ENCODE results near the gene CAPS.
"Not testable (repeated sequence)": the region's sequence is repeated elsewhere in the genome, so short reads cannot be mapped to it uniquely, and the experiment has no call there.

The CAPS gene

DNA sequence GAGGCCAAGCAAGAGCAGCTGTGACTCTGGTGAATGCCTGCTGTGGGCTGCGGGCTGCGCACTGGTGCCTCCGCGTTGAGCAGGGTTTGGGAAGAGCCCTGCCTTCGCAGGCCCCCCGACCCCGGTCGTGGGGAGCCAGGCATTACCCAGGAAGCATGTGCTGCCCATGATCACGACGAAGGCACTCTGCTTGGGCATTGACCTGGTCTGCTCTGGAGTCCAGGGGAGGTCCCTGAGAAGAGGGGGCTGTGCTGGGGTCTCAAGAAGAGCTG lies 44.7 kb downstream of the CAPS start:
- FAIRE-seq, result no peak

GRCh38 chr19:5959260-5960004 lies 45.4 kb downstream of the CAPS start:
- no peak for FAIRE-seq

GRCh38 chr19:5960005-5961001 lies 46.2 kb downstream of the CAPS start:
- no peak for FAIRE-seq

- not testable (repeated sequence) for FAIRE-seq
Measured at GRCh38 chr19:5961641-5961968, 47.6 kb downstream of the CAPS start.

GRCh38 chr19:5961969-5962945 lies 48.2 kb downstream of the CAPS start:
- FAIRE-seq, result no peak

- not testable (repeated sequence) for FAIRE-seq
Measured at GRCh38 chr19:5963259-5963658, 49.2 kb downstream of the CAPS start.

GRCh38 chr19:5963855-5964254 lies 49.8 kb downstream of the CAPS start:
- no peak for FAIRE-seq

DNA sequence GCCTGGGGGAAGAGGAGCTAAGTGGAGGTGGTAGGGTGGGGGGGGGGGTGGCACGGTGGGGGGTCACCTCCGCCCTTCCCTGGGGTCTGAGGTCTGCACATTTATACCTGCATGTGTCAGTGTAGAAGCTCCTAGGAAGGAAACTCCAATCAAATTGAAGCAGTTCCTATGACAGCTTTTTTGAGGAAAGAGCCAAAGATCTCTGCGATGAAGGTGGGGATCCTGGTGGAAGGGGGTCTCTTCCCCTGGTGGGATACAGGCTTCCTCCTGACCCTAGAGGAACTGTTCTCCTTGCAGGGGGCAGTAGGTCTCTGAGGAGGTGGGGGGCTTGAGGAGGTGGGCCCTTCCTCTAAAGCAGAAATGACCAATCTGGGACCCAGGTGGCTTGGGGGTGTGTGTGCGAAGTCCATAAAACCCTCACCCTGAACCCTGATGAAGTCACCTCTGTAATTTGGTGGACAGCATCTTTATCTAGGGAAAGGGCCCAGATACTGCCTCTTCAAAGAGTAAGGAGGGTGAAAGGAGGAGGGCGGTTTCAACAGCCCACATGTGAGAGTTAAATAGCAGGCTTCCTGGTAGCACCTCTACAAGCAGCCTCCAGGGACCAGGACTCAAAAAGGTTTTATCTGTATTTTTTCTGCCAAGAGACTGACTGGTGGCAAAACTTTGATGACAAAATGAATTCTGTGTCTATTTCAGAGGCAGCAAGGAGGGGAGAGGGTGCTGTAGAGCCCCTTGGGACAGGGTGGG lies 50.9 kb downstream of the CAPS start:
- no peak for FAIRE-seq
